A549 (cell line): ENCODE measurements around the gene NNAT. TPM values are rescaled to one million over a fixed set of nuclear protein-coding genes. Genes with fewer than 3 reads are reported as not detected.

Experiments
- ATAC-seq, 2 experiments: fragments of 200-7000 bp in 1 of 2; fragments of >200 bp in 1 of 2; cut with Nextera tagmentation in 1 of 2; cut with Tn5 transposase in 1 of 2; 3 replicates each; pipeline versions ENCODE4 v1.8.0 to v1.9.1; 2018 to 2020; ENCODE audit warnings: mild to moderate bottlenecking in 1 of 2, moderate library complexity in 1 of 2
- CTCF ChIA-PET: fragments of 300-600 bp; sonication (Branson Sonifier 250); formaldehyde crosslinking; extraction: SDS; loops from one replicate; lab custom pipeline; 2021; ENCODE audit warnings: antibody characterized with exemption, inconsistent platforms; lab: Yijun Ruan, JAX
- POLR2A ChIA-PET: fragments of 350-600 bp; formaldehyde crosslinking; extraction: SDS; loops from one replicate; lab custom pipeline; 2021; ENCODE audit warnings: antibody characterized with exemption, inconsistent platforms; lab: Yijun Ruan, JAX
- DNase-seq, 2 experiments: peaks; one replicate each; pipeline versions ENCODE4 v3.0.0 to v3.0.0-alpha.2; 2011 to 2016; ENCODE audit warnings: low read depth in 1 of 2, low spot score in 1 of 2
- FAIRE-seq: peaks from 2 replicates; lab custom pipeline; 2011; peaks lifted over from hg19 to GRCh38; lab: Jason Lieb, UNC
- H3K27ac ChIP-seq, 2 experiments: fragments of >200 bp; sonication (Bioruptor Twin); formaldehyde crosslinking; 3 replicates each; pipeline ENCODE4 v1.5.1; 2016 to 2017
- H3K4me1 ChIP-seq: fragments of >200 bp; sonication (Bioruptor Twin); formaldehyde crosslinking; 3 replicates; pipeline ENCODE4 v1.6.1; 2016
- H3K4me2 ChIP-seq: fragments of >200 bp; sonication (Bioruptor Twin); formaldehyde crosslinking; 3 replicates; pipeline ENCODE4 v1.6.1; 2016
- H3K4me3 ChIP-seq: fragments of >200 bp; sonication (Bioruptor Twin); formaldehyde crosslinking; 3 replicates; pipeline ENCODE4 v1.5.1; 2016
- H3K9me3 ChIP-seq: fragments of >200 bp; sonication (Bioruptor Twin); formaldehyde crosslinking; 3 replicates; pipeline ENCODE4 v1.6.1; 2016
- ATOH8 ChIP-seq: fragments of 250-450 bp; sonication (Bioruptor Pico); IDR thresholded peaks from 2 replicates; pipeline ENCODE4 v1.5.0; 2020; ENCODE audit warnings: low read depth, mild to moderate bottlenecking, moderate library complexity
- BCL3 ChIP-seq: fragments of >200 bp; sonication (Bioruptor Twin); formaldehyde crosslinking; IDR thresholded peaks from 3 replicates; pipeline ENCODE4 v1.6.1; 2016
- CBX2 ChIP-seq: fragments of 200-600 bp; sonication (generic); IDR thresholded peaks from 2 replicates; pipeline ENCODE4 v1.6.1; 2016; ENCODE audit warnings: low read depth, mild to moderate bottlenecking, borderline replicate concordance
- CEBPB ChIP-seq, 2 experiments: fragments of >200 bp in 1 of 2; sonication (Bioruptor Twin) in 1 of 2; formaldehyde crosslinking in 1 of 2; IDR thresholded peaks; 2 replicates each; pipeline ENCODE4 v1.6.1; 2012 to 2016
- CHD2 ChIP-seq: fragments of 150-350 bp; IDR thresholded peaks from 2 replicates; pipeline ENCODE4 v1.6.1; 2014; ENCODE audit warnings: low read length; ENCODE audit not compliant: partially characterized antibody
- CHD4 ChIP-seq: fragments of 200-600 bp; sonication (generic); IDR thresholded peaks from 2 replicates; pipeline ENCODE4 v1.6.1; 2016; ENCODE audit warnings: antibody characterized with exemption, mild to moderate bottlenecking, borderline replicate concordance
- EHF ChIP-seq: fragments of 250-450 bp; sonication (Bioruptor Pico); IDR thresholded peaks from 2 replicates; pipeline ENCODE4 v1.5.0; 2020; ENCODE audit warnings: mild to moderate bottlenecking
- EP300 ChIP-seq, 2 experiments: fragments of >200 bp; sonication (Bioruptor Twin); formaldehyde crosslinking; IDR thresholded peaks; 2 replicates in 1 of 2; 3 replicates in 1 of 2; pipeline ENCODE4 v1.6.1; 2016 to 2017
- ESRRA ChIP-seq: fragments of 150-350 bp; IDR thresholded peaks from 2 replicates; pipeline ENCODE4 v1.6.1; 2014; ENCODE audit warnings: mild to moderate bottlenecking, low read length, borderline replicate concordance
- GATA3 ChIP-seq: IDR thresholded peaks from 2 replicates; pipeline ENCODE4 v1.6.1; 2012; ENCODE audit warnings: borderline replicate concordance
- HDAC2 ChIP-seq: fragments of 200-600 bp; sonication (generic); IDR thresholded peaks from 2 replicates; pipeline ENCODE4 v1.6.1; 2016
- HOXB13 ChIP-seq: fragments of 250-450 bp; sonication (Bioruptor Pico); IDR thresholded peaks from 2 replicates; pipeline ENCODE4 v1.5.0; 2020; ENCODE audit warnings: low read depth, mild to moderate bottlenecking, moderate library complexity
- NFE2L2 ChIP-seq: fragments of 150-350 bp; conservative IDR thresholded peaks from 2 replicates; pipeline ENCODE4 v1.6.1; 2014; ENCODE audit warnings: low read length
- NPAS2 ChIP-seq: fragments of 250-450 bp; sonication (Bioruptor Pico); IDR thresholded peaks from 2 replicates; pipeline ENCODE4 v1.8.0; 2022; ENCODE audit warnings: mild to moderate bottlenecking, moderate library complexity, borderline replicate concordance
- POLR2A ChIP-seq: IDR thresholded peaks from 2 replicates; pipeline ENCODE4 v1.6.1; 2012; ENCODE audit warnings: mild to moderate bottlenecking, low read length
- RAD21 ChIP-seq, 2 experiments: fragments of >200 bp in 1 of 2; sonication (Bioruptor Twin) in 1 of 2; formaldehyde crosslinking in 1 of 2; IDR thresholded peaks in 1 of 2; conservative IDR thresholded peaks in 1 of 2; 2 replicates in 1 of 2; 3 replicates in 1 of 2; pipeline ENCODE4 v1.6.1; 2012 to 2018; ENCODE audit warnings: inconsistent platforms in 1 of 2
- REST ChIP-seq: fragments of 200-600 bp; sonication (generic); IDR thresholded peaks from 2 replicates; pipeline ENCODE4 v1.6.1; 2016; ENCODE audit warnings: antibody characterized with exemption, mild to moderate bottlenecking, moderate library complexity
- SMC3 ChIP-seq: fragments of >200 bp; sonication (Bioruptor Twin); formaldehyde crosslinking; IDR thresholded peaks from 3 replicates; pipeline ENCODE4 v1.6.1; 2018; ENCODE audit warnings: inconsistent platforms
- TFCP2L1 ChIP-seq: fragments of 250-450 bp; sonication (Bioruptor Pico); IDR thresholded peaks from 2 replicates; pipeline ENCODE4 v1.5.0; 2021; ENCODE audit warnings: mild to moderate bottlenecking
- TP53 ChIP-seq: fragments of 250-450 bp; sonication (Bioruptor Pico); IDR thresholded peaks from 2 replicates; pipeline ENCODE4 v1.5.0; 2021; ENCODE audit warnings: mild to moderate bottlenecking, moderate library complexity
- ZNF302 ChIP-seq: fragments of 250-450 bp; sonication (Bioruptor Pico); IDR thresholded peaks from 2 replicates; pipeline ENCODE4 v1.9.0; 2021; ENCODE audit warnings: inconsistent platforms, mild to moderate bottlenecking, moderate library complexity
- ZSCAN20 ChIP-seq: fragments of 250-450 bp; sonication (Bioruptor Pico); IDR thresholded peaks from 2 replicates; pipeline ENCODE4 v1.8.0; 2022; ENCODE audit warnings: mild to moderate bottlenecking, moderate library complexity
- WGBS: methylation state at CpG from one replicate; pipeline ENCODE4 v1.1.6; 2017; ENCODE audit errors: missing lambda C conversion rate; 5-methylcytosine and 5-hydroxymethylcytosine counted together
- polyA plus RNA-seq, 4 experiments: library from polyadenylated mRNA; depleted of rRNA in 3 of 4; stranded (reverse); fragments of >200 nt; fragmentation: RNase III in 1 of 4; extraction: RNeasy Plus Mini Kit Qiagen cat#74134 plus additional on column Dnase treatment in 1 of 4; gene quantifications; 2 replicates in 3 of 4; 3 replicates in 1 of 4; pipeline ENCODE4 v1.2.3, GENCODE V29; 2011 to 2017
- TF ChIP-seq, protein P1 (sequence below): IDR thresholded peaks from 2 replicates; pipeline ENCODE4 v1.6.1; 2012
- TF ChIP-seq, protein P2 (sequence below): fragments of >200 bp; sonication (Bioruptor Twin); formaldehyde crosslinking; IDR thresholded peaks from 3 replicates; pipeline ENCODE4 v1.5.1; 2016
- TF ChIP-seq, protein P3 (sequence below): fragments of 150-350 bp; IDR thresholded peaks from 2 replicates; pipeline ENCODE4 v1.6.1; 2014; ENCODE audit warnings: low read depth, mild to moderate bottlenecking, low read length

Gene NNAT
- polyA plus RNA-seq, 2 of the 4 experiments (the other 2 are of a cell fraction): not detected

DNA sequence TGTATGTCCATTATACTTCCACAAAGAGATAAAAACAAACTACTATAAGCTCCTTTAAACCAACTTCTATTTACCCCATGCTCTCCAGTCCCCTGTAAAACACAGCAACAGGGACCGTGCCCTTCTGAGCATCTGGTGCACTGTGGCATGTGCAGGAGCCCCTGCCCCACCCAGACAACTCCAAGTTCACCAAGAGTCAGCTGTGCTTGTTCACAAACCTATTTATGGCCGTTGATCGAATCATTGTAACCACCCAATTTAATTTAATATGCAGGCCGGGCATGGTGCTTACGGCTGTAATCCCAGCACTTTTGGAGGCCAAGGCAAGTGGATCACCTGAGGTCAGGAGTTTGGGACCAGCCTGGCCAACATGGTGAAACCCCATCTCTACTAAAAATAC lies 20.3 kb downstream of the NNAT start (continued):
- TF ChIP-seq REST: no peak
- no peak for TF ChIP-seq TP53
- no peak for TF ChIP-seq ESRRA

GRCh38 chr20:37542281-37542680 lies 21.2 kb downstream of the NNAT start:
- 41% methylated on average over 6 of the region's 6 CpGs for WGBS
- FAIRE-seq: no peak
- H3K4me1 ChIP-seq: peaks cover 6% of the 10 kb centered on the region; the same call in 1 of the 3 replicates
- TF ChIP-seq ESRRA (no peak), CHD4 (no peak), NPAS2 (CRISPR knock-in tag) (0 out of 2 replicates have a peak, but pooled peaks have one; percentile 7), CHD2 (no peak), CEBPB (IDR thresholded peaks at IDR 0.05) (no peak), ZSCAN20 (CRISPR knock-in tag) (peak; percentile 88), ZNF302 (0 out of 2 replicates have a peak, but pooled peaks have one; percentile 35), RAD21 (conservative IDR thresholded peaks at IDR 0.05 in 1 of 2, IDR thresholded peaks at IDR 0.05 in 1 of 2) (no peak), NFE2L2 (no peak), EP300 (IDR thresholded peaks at IDR 0.05) (no peak), REST (no peak), POLR2A (no peak), GATA3 (no peak), HDAC2 (no peak), BCL3 (no peak), ATOH8 (CRISPR knock-in tag) (peak; percentile 94), TFCP2L1 (peak; percentile 57; the same call in 1 of the 2 replicates), EHF (CRISPR knock-in tag) (peak; percentile 91), CBX2 (no peak), HOXB13 (peak; percentile 89), SMC3 (no peak)
- TF ChIP-seq, protein P1, sequence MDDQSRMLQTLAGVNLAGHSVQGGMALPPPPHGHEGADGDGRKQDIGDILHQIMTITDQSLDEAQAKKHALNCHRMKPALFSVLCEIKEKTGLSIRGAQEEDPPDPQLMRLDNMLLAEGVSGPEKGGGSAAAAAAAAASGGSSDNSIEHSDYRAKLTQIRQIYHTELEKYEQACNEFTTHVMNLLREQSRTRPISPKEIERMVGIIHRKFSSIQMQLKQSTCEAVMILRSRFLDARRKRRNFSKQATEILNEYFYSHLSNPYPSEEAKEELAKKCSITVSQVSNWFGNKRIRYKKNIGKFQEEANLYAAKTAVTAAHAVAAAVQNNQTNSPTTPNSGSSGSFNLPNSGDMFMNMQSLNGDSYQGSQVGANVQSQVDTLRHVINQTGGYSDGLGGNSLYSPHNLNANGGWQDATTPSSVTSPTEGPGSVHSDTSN: no peak
- TF ChIP-seq, protein P2, sequence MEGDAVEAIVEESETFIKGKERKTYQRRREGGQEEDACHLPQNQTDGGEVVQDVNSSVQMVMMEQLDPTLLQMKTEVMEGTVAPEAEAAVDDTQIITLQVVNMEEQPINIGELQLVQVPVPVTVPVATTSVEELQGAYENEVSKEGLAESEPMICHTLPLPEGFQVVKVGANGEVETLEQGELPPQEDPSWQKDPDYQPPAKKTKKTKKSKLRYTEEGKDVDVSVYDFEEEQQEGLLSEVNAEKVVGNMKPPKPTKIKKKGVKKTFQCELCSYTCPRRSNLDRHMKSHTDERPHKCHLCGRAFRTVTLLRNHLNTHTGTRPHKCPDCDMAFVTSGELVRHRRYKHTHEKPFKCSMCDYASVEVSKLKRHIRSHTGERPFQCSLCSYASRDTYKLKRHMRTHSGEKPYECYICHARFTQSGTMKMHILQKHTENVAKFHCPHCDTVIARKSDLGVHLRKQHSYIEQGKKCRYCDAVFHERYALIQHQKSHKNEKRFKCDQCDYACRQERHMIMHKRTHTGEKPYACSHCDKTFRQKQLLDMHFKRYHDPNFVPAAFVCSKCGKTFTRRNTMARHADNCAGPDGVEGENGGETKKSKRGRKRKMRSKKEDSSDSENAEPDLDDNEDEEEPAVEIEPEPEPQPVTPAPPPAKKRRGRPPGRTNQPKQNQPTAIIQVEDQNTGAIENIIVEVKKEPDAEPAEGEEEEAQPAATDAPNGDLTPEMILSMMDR: no peak
- TF ChIP-seq, protein P3, sequence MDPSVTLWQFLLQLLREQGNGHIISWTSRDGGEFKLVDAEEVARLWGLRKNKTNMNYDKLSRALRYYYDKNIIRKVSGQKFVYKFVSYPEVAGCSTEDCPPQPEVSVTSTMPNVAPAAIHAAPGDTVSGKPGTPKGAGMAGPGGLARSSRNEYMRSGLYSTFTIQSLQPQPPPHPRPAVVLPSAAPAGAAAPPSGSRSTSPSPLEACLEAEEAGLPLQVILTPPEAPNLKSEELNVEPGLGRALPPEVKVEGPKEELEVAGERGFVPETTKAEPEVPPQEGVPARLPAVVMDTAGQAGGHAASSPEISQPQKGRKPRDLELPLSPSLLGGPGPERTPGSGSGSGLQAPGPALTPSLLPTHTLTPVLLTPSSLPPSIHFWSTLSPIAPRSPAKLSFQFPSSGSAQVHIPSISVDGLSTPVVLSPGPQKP: no peak

More at GRCh38 chr20:37542281-37542680, 21.2 kb downstream of the NNAT start:
- DNase-seq (peak in 1 of 2 experiments; percentile 63), ATAC-seq (peak in 1 of 2 experiments; percentile 50; a peak in 3 of 6 replicates)
- Histone ChIP-seq H3K4me3 (no peak overlapping the region), H3K27ac (no peak overlapping the region), H3K9me3 (no peaks in the 10 kb centered on the region), H3K4me2 (no peak overlapping the region)
- ChIA-PET CTCF (interaction anchor here (1.0 to 3.8 kb wide), 5 partner anchors 8 to 347 kb away, joined by 4 to 30 read pairs (median 10); partner anchors contain the start of gene BLCAP), POLR2A (no interaction called here)
